ENCODE measurements around the gene CD300E. TPM values are rescaled to one million over a fixed set of nuclear protein-coding genes. Genes with fewer than 3 reads are reported as not detected.

The CD300E gene
- total RNA-seq, 1 experiment from 2014 or later, result not detected

- peak; percentile 76 to 95 (median 85) for TF ChIP-seq CTCF (IDR thresholded peaks at IDR 0.05 in 2 of 3, conservative IDR thresholded peaks at IDR 0.05 in 1 of 3; ENCODE audit: borderline replicate concordance in 1 of 3, insufficient read depth in 1 of 3, low read depth in 2 of 3, low read length in 2 of 3)
- TF ChIP-seq MAX (IDR thresholded peaks at IDR 0.05), result no peak
- no peak for TF ChIP-seq POLR2A (IDR thresholded peaks at IDR 0.05; ENCODE audit: borderline replicate concordance, extremely low read depth, insufficient read depth, insufficient read length)
- TF ChIP-seq EGR1 (IDR thresholded peaks at IDR 0.05; ENCODE audit: low read depth), result no peak
- TF ChIP-seq ZNF274 (IDR thresholded peaks at IDR 0.05; ENCODE audit: low read depth, low read length), result no peak
- TF ChIP-seq POLR2AphosphoS5 (IDR thresholded peaks at IDR 0.05; ENCODE audit: low read depth, low read length), result no peak
- TF ChIP-seq ELF1 (IDR thresholded peaks at IDR 0.05; ENCODE audit: borderline replicate concordance, low read depth), result no peak
- TF ChIP-seq CBX3 (IDR thresholded peaks at IDR 0.05; ENCODE audit: low read depth), result no peak
- TF ChIP-seq EZH2phosphoT487 (IDR thresholded peaks at IDR 0.05; ENCODE audit: borderline replicate concordance), result no peak
- TF ChIP-seq JUND (IDR thresholded peaks at IDR 0.05), result no peak
- no peak for TF ChIP-seq REST (IDR thresholded peaks at IDR 0.05; ENCODE audit: low read depth)
- peak; percentile 7 for TF ChIP-seq YY1 (IDR thresholded peaks at IDR 0.05; ENCODE audit: extremely low read depth, insufficient replicate concordance, low read depth, low read length)
Observed at GRCh38 chr17:74601944-74602572, 21.5 kb downstream of the CD300E start (continued).

All from HCT116 (cell line).